Measurements from ENCODE around the gene TMEM150B.

TMEM150B gene

GRCh38 chr19:55299991-55300390, 25.1 kb downstream of the TMEM150B start:
- H3K9ac ChIP-seq (ENCODE audit: low read length) = no peak overlapping the region
- H3K4me1 ChIP-seq (ENCODE audit: insufficient read depth, low read length) = peaks cover 9% of the 10 kb centered on the region
- no peaks in the 10 kb centered on the region for H3K27me3 ChIP-seq (ENCODE audit: control insufficient read depth in 1 of 2, insufficient read depth in 2 of 2, low read length in 2 of 2)
- no peaks in the 10 kb centered on the region for H3K9me3 ChIP-seq (ENCODE audit: low read length)
- no peak overlapping the region for H3K4me3 ChIP-seq (ENCODE audit: low read depth in 1 of 2, low read length in 2 of 2)
- peaks cover 15% of the 10 kb centered on the region for H3K36me3 ChIP-seq (ENCODE audit: insufficient read depth, low read length)
- H3K27ac ChIP-seq (ENCODE audit: low read depth, low read length) = no peak overlapping the region

- no peak overlapping the region for H3K9ac ChIP-seq (ENCODE audit: low read length)
- no peak overlapping the region for H3K4me3 ChIP-seq (ENCODE audit: low read depth in 1 of 2, low read length in 2 of 2)
- H3K27ac ChIP-seq (ENCODE audit: low read depth, low read length) = no peak overlapping the region
Observed at GRCh38 chr19:55297267-55297666, 27.9 kb downstream of the TMEM150B start.

GRCh38 chr19:55289117-55289796, 35.9 kb downstream of the TMEM150B start:
- H3K9ac ChIP-seq (ENCODE audit: low read length) = no peak overlapping the region
- no peaks in the 10 kb centered on the region for H3K27me3 ChIP-seq (ENCODE audit: control insufficient read depth in 1 of 2, insufficient read depth in 2 of 2, low read length in 2 of 2)
- no peaks in the 10 kb centered on the region for H3K9me3 ChIP-seq (ENCODE audit: low read length)
- H3K4me3 ChIP-seq (ENCODE audit: low read depth in 1 of 2, low read length in 2 of 2) = no peak overlapping the region
- peaks cover 7% of the 10 kb centered on the region for H3K4me1 ChIP-seq (ENCODE audit: insufficient read depth, low read length)
- H3K36me3 ChIP-seq (ENCODE audit: insufficient read depth, low read length) = no peaks in the 10 kb centered on the region
- no peak overlapping the region for H3K27ac ChIP-seq (ENCODE audit: low read depth, low read length)

More at GRCh38 chr19:55297267-55297666, 27.9 kb downstream of the TMEM150B start:
- Histone ChIP-seq H3K9me3 (ENCODE audit: low read length) (no peaks in the 10 kb centered on the region), H3K36me3 (ENCODE audit: insufficient read depth, low read length) (no peaks in the 10 kb centered on the region), H3K4me1 (ENCODE audit: insufficient read depth, low read length) (peaks cover 9% of the 10 kb centered on the region), H3K27me3 (ENCODE audit: control insufficient read depth in 1 of 2, insufficient read depth in 2 of 2, low read length in 2 of 2) (no peaks in the 10 kb centered on the region)

GRCh38 chr19:55287361-55288079, 37.6 kb downstream of the TMEM150B start:
- no peak overlapping the region for H3K27ac ChIP-seq (ENCODE audit: low read depth, low read length)
- H3K4me3 ChIP-seq (ENCODE audit: low read depth in 1 of 2, low read length in 2 of 2) = no peak overlapping the region
- no peaks in the 10 kb centered on the region for H3K36me3 ChIP-seq (ENCODE audit: insufficient read depth, low read length)
- no peak overlapping the region for H3K9ac ChIP-seq (ENCODE audit: low read length)
- H3K4me1 ChIP-seq (ENCODE audit: insufficient read depth, low read length) = peaks cover 10% of the 10 kb centered on the region
- no peaks in the 10 kb centered on the region for H3K9me3 ChIP-seq (ENCODE audit: low read length)
- H3K27me3 ChIP-seq (ENCODE audit: control insufficient read depth in 1 of 2, insufficient read depth in 2 of 2, low read length in 2 of 2) = no peaks in the 10 kb centered on the region

GRCh38 chr19:55285229-55285890, 39.8 kb downstream of the TMEM150B start:
- no peaks in the 10 kb centered on the region for H3K27me3 ChIP-seq (ENCODE audit: control insufficient read depth in 1 of 2, insufficient read depth in 2 of 2, low read length in 2 of 2)
- H3K4me3 ChIP-seq (ENCODE audit: low read depth in 1 of 2, low read length in 2 of 2) = peak overlapping the region in 1 of 2 donors; percentile 18
- peak overlapping the region; percentile 52 for H3K27ac ChIP-seq (ENCODE audit: low read depth, low read length)
- H3K9ac ChIP-seq (ENCODE audit: low read length) = no peak overlapping the region
- H3K4me1 ChIP-seq (ENCODE audit: insufficient read depth, low read length) = peaks cover 15% of the 10 kb centered on the region
- no peaks in the 10 kb centered on the region for H3K9me3 ChIP-seq (ENCODE audit: low read length)
- no peaks in the 10 kb centered on the region for H3K36me3 ChIP-seq (ENCODE audit: insufficient read depth, low read length)

- H3K4me3 ChIP-seq (ENCODE audit: low read depth in 1 of 2, low read length in 2 of 2) = peak overlapping the region; percentile 18 to 57
- H3K36me3 ChIP-seq (ENCODE audit: insufficient read depth, low read length) = no peaks in the 10 kb centered on the region
- peak overlapping the region; percentile 52 for H3K27ac ChIP-seq (ENCODE audit: low read depth, low read length)
- H3K27me3 ChIP-seq (ENCODE audit: control insufficient read depth in 1 of 2, insufficient read depth in 2 of 2, low read length in 2 of 2) = no peaks in the 10 kb centered on the region
- peaks cover 18% of the 10 kb centered on the region for H3K4me1 ChIP-seq (ENCODE audit: insufficient read depth, low read length)
- H3K9me3 ChIP-seq (ENCODE audit: low read length) = no peaks in the 10 kb centered on the region
- no peak overlapping the region for H3K9ac ChIP-seq (ENCODE audit: low read length)
Observed at GRCh38 chr19:55284405-55285058, 40.6 kb downstream of the TMEM150B start.

DNA sequence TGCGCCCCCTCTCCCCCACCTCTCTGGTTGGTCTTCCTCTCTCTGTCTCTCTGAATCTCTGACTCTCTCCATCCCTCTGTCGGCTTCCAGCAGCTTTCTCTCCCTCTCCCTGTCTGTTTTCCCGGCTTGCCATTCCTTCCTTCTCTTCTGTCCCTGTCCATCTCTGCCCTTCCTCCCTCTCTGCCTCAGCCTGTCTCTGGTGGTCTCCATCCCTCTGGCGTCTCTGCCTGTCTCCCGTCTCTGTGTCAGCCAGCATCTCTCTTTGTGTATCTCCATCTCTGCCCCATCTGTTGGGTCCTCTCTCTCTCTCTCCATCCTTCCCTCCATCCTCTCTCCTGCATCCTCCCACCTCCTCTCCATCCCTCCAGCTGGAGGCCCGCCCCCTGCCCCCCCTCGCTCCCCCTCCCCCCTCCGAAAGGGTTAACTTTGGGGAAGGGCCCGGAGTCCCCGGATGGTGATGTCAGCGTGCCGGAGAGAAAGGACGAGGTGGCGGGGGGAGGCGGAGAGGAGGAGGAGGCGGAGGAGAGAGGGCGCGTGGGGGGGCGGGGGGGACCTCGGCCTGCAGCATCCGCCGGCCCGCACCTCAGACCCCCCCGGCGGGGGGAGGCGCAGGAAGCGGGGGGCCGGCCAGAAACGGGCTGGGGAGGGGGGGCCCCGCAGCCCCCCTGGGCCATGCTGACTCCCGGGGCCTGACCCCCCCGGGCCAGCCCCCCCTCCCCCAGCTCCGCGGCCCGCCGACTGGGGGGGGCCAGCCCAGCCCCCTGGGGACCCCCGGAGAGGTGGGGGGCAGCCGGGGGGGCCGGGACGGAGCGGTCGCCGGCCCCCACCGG, 41.4 kb downstream of the TMEM150B start, which contains the start of gene BRSK1:
Gene BRSK1 (plus strand): TSS at position 450 of the 830 bp plus-strand sequence. CDS start 446 bp downstream, outside the sequence.
- peak within 1 kb of the TSS; percentile 18 to 57 for H3K4me3 ChIP-seq (ENCODE audit: low read depth in 1 of 2, low read length in 2 of 2)
- peak within 1 kb of the TSS; percentile 52 for H3K27ac ChIP-seq (ENCODE audit: low read depth, low read length)
- H3K9me3 ChIP-seq (ENCODE audit: low read length) = no peaks in the 10 kb centered on the region
- no peaks in the 10 kb centered on the region for H3K36me3 ChIP-seq (ENCODE audit: insufficient read depth, low read length)
- H3K9ac ChIP-seq (ENCODE audit: low read length) = no peak within 1 kb of the TSS
- no peaks in the 10 kb centered on the region for H3K27me3 ChIP-seq (ENCODE audit: control insufficient read depth in 1 of 2, insufficient read depth in 2 of 2, low read length in 2 of 2)
- peaks cover 24% of the 10 kb centered on the region for H3K4me1 ChIP-seq (ENCODE audit: insufficient read depth, low read length)

- H3K4me1 ChIP-seq (ENCODE audit: insufficient read depth, low read length) = peaks cover 21% of the 10 kb centered on the region
- peak within 1 kb of the TSS; percentile 53 for H3K27ac ChIP-seq (ENCODE audit: low read depth, low read length)
- no peaks in the 10 kb centered on the region for H3K27me3 ChIP-seq (ENCODE audit: control insufficient read depth in 1 of 2, insufficient read depth in 2 of 2, low read length in 2 of 2)
- H3K9ac ChIP-seq (ENCODE audit: low read length) = peak within 1 kb of the TSS; percentile 65
- peaks cover 11% of the 10 kb centered on the region for H3K36me3 ChIP-seq (ENCODE audit: insufficient read depth, low read length)
- H3K4me3 ChIP-seq (ENCODE audit: low read depth in 1 of 2, low read length in 2 of 2) = peak within 1 kb of the TSS; percentile 73 to 96
- H3K9me3 ChIP-seq (ENCODE audit: low read length) = no peaks in the 10 kb centered on the region
Observed at GRCh38 chr19:55279770-55280643, 45.1 kb downstream of the TMEM150B start, which contains the start of gene HSPBP1. TSS of gene HSPBP1 (minus strand) at chr19:55280110. CDS start at chr19:55279608, 502 bp downstream.

GRCh38 chr19:55279340-55279739, 45.8 kb downstream of the TMEM150B start:
- H3K9ac ChIP-seq (ENCODE audit: low read length) = no peak overlapping the region
- H3K27me3 ChIP-seq (ENCODE audit: control insufficient read depth in 1 of 2, insufficient read depth in 2 of 2, low read length in 2 of 2) = no peaks in the 10 kb centered on the region
- H3K36me3 ChIP-seq (ENCODE audit: insufficient read depth, low read length) = peaks cover 11% of the 10 kb centered on the region
- H3K9me3 ChIP-seq (ENCODE audit: low read length) = no peaks in the 10 kb centered on the region
- peak overlapping the region; percentile 73 to 96 for H3K4me3 ChIP-seq (ENCODE audit: low read depth in 1 of 2, low read length in 2 of 2)
- H3K4me1 ChIP-seq (ENCODE audit: insufficient read depth, low read length) = peaks cover 18% of the 10 kb centered on the region
- H3K27ac ChIP-seq (ENCODE audit: low read depth, low read length) = peak overlapping the region; percentile 53
